ENCODE measurements around the gene PCSK1N. TPM values are rescaled to one million over a fixed set of nuclear protein-coding genes. Genes with fewer than 3 reads are reported as not detected.

Gene PCSK1N
- total RNA-seq, 1 experiment from 2014 or later: 35.2 TPM

DNA sequence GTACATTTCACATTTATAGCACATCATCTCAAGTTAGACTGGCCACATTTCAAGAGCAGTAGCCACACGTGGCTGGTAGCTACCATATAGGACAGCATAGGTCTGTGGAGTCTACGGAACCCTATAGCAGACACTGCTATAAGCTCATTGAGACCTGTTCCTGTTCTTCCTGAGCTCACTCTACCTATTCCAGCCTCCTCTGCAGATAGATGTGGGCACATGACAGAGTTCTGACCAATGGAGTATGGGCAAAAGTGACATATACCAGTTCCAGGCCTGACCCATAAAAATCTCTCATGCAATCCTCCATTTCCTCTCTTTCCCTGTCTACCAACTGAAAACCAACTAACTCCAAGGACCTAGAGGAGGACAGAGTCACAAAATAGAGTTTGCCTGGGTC lies 37.1 kb downstream of the PCSK1N start:
- in situ Hi-C loops (cut with HindIII; ENCODE audit: low pct_unique_long_range_greater_than_20kb, low sequenced_read_pairs): no loop called here
- DNase-seq (ENCODE audit: low read depth, low spot score): no peak

DNA sequence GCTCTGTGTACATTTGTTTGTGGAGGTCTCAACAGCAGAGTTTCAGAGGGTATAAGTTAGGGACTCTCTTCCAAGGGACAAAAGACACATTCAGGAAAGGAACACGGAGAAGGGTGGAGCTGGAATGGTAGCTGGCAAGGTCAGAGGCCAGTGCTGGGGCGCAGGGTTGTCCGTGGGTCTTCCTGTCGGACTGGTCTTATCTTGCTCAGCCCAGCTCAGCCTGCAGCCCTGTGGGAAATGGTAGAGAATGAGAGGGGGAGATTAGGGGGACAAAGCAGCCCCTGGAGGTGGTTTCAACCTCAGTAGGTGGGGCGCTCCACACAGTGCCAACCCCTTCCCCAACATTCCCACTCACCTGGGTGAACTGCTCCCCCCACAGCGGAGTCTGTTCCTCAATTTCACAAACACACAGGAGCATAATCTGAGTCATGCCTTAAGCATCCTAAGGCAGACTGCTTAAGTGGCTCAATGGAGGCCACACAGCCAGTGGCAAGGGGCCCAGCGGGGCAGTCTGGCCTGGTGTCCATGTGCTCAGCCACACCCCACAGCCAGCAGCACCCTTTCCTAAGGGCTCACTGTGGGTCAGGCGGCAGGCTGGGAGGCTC lies 40.4 kb downstream of the PCSK1N start:
- DNase-seq (ENCODE audit: low read depth, low spot score): no peak
- in situ Hi-C loops (cut with HindIII; ENCODE audit: low pct_unique_long_range_greater_than_20kb, low sequenced_read_pairs): no loop called here

GRCh38 chrX:48794340-48794910 lies 41.0 kb downstream of the PCSK1N start:
- no peak for DNase-seq (ENCODE audit: low read depth, low spot score)
- in situ Hi-C loops (cut with HindIII; ENCODE audit: low pct_unique_long_range_greater_than_20kb, low sequenced_read_pairs): no loop called here

DNA sequence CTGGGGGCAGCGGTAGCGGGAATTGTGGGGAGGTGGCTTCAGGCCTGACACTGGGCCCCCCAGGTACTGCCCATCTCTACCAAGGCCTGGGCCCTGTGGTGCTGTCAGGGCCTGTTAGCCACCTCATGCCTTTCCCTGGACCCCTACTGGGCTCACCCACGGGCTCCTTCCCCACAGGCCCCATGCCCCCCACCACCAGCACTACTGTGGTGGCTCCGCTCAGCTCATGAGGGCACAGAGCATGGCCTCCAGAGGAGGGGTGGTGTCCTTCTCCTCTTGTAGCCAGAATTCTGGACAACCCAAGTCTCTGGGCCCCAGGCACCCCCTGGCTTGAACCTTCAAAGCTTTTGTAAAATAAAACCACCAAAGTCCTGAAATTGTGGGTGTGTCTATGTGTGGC lies 41.5 kb downstream of the PCSK1N start:
- in situ Hi-C loops (cut with HindIII; ENCODE audit: low pct_unique_long_range_greater_than_20kb, low sequenced_read_pairs): no loop called here
- DNase-seq (ENCODE audit: low read depth, low spot score): no peak

GRCh38 chrX:48792219-48792618 lies 43.2 kb downstream of the PCSK1N start:
- in situ Hi-C loops (cut with HindIII; ENCODE audit: low pct_unique_long_range_greater_than_20kb, low sequenced_read_pairs): no loop called here
- DNase-seq (ENCODE audit: low read depth, low spot score): no peak

- in situ Hi-C loops (cut with HindIII; ENCODE audit: low pct_unique_long_range_greater_than_20kb, low sequenced_read_pairs): no loop called here
- DNase-seq (ENCODE audit: low read depth, low spot score): no peak
Measured at GRCh38 chrX:48791063-48791820, 44.2 kb downstream of the PCSK1N start.

DNA sequence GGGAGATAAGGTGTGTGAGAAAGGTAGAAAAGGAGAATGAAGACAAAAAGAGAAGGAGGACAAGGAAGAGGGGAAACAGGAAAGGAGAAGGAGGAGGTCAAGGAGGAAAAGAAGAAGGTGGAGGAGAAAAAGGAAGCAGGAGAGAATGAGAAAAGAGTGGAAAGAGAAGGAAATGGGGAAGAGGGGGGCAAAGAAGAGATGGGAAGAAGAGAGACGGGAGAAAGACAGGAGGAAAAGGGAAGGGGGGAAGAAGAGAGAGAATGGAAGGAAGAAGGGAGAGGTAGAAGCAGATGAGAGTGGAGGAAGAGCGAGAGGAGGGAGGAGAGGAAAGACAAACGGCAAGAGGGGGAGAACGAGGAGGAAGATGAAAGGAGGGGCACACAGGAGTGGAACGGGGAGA lies 44.9 kb downstream of the PCSK1N start:
- no peak for DNase-seq (ENCODE audit: low read depth, low spot score)
- in situ Hi-C loops (cut with HindIII; ENCODE audit: low pct_unique_long_range_greater_than_20kb, low sequenced_read_pairs): no loop called here

DNA sequence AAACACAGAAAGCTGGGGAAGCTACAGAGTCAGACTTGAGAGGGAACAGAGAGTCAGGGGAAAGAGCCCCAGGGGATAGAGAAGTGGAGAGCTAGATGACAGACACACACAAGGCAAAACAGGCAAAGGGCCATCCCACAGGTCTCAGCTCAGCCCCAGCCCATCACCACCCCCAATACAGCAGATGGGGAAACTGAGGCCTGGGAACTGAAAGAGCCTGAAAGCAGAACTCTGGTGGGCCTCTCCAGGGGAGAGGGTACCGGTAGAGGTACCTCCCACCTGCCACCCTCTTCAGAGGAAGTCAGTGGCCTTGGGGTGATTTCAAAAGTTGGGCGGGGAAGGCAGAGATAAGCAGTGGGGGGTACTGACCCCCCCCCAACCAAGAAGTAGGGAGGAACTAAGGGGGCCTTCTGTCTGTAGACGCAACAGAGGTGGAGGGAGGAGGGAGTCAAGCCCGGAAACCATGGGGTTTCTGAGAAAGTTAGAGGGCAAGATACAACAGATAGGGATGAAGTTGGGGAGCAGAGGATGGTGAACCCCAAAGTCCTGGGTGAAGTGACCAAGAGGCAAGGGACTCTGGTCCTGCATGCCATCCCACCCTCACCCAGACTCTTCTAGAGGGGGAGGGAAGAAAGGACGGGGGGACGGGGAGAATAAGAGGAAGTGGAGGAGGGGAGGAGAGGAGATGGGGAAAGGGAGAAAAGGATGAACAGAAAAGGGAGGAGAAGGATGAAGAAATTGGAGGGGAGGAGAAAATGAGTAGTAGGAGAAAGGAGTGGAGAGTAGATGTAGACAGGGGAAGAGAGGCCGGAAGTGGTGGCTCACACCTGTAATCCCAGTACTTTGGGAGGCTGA lies 45.8 kb downstream of the PCSK1N start:
- no peak for DNase-seq (ENCODE audit: low read depth, low spot score)
- in situ Hi-C loops (cut with HindIII; ENCODE audit: low pct_unique_long_range_greater_than_20kb, low sequenced_read_pairs): no loop called here

DNA sequence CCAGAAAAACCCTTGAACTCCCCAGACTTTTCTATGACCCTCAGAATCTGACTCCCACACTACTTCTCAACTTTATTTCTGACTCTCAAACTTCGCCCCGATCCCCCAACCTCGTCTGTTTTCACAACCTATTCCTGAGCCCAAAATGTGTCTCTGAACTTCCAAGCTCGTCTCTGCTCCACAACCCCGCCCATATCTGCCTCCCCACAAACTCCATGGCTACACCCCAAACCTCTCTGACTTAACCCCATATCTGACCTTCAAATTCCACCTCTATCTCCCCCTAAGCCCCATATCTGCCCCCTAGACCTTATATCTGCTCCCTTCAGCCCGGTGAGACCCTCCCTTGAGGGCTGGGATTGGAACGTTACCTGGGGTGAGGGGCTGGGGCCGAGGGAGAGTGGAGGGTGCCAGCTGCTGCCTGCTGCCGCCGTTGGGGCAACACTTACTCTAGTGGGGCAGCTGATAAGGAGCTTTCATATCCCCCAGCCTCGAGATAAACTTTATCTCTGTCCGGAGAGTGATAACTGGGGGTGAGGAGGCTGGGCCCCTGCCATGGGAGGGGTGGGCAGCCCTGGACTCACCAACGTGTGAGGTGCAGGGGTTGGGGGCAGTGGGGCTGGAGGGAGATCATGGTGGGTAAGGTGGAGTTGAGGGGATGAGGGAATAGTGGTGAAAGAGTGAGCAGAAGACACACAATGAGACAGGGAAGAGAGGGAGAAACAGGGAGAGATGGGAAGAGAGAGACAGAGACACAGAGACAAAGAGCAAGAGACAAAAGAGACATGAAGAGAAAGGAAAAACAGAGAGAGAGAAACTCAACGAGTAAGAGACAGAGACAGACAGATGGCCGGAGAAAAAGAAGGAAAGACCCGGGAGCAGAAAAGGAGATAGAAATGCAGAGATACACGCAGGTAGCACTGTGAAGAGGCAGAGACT lies 47.6 kb downstream of the PCSK1N start:
- in situ Hi-C loops (cut with HindIII; ENCODE audit: low pct_unique_long_range_greater_than_20kb, low sequenced_read_pairs): no loop called here
- DNase-seq (ENCODE audit: low read depth, low spot score): no peak

- DNase-seq (ENCODE audit: low read depth, low spot score): no peak
- in situ Hi-C loops (cut with HindIII; ENCODE audit: low pct_unique_long_range_greater_than_20kb, low sequenced_read_pairs): no loop called here
Measured at GRCh38 chrX:48786825-48787504, 48.4 kb downstream of the PCSK1N start.

GRCh38 chrX:48786341-48786800 lies 49.0 kb downstream of the PCSK1N start, which contains the start of gene GATA1:
Gene GATA1 (plus strand): TSS chrX:48786590. CDS start chrX:48791110, 4,520 bp downstream.
- in situ Hi-C loops (cut with HindIII; ENCODE audit: low pct_unique_long_range_greater_than_20kb, low sequenced_read_pairs): no loop called here
- DNase-seq (ENCODE audit: low read depth, low spot score): no peak

DNA sequence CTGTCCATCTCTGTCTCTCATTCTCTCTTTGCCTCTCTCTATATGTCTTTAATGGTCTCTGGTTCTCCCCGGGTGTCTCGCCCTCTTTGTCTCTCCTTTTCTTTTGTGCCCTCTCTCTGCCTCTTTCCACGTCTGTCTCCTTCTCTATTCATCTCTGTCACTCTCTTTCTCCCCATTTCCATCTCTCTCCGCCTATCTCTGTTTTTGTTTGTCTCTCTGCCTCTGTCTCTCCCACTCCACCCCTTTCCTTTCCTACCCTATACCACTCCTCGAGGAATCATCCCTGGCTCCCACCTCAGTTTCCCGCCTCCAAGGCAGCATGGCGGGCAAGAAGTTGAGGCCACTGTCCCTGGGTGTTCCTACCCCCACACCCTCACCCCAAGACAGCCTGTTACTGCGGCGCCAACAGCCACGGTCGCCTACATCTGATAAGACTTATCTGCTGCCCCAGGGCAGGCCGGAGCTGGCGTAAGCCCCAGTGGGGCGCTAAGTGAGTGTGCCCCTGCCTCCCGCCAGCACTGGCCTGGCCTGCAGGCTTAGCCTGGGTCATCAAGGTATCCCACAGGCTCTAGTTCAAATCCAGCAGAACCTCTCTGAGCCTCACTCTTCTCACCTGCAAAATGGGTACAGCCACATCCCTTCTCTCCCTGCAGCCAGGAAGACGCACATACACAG lies 49.7 kb downstream of the PCSK1N start:
- in situ Hi-C loops (cut with HindIII; ENCODE audit: low pct_unique_long_range_greater_than_20kb, low sequenced_read_pairs): no loop called here
- DNase-seq (ENCODE audit: low read depth, low spot score): no peak

- no peak for DNase-seq (ENCODE audit: low read depth, low spot score)
- in situ Hi-C loops (cut with HindIII; ENCODE audit: low pct_unique_long_range_greater_than_20kb, low sequenced_read_pairs): no loop called here
Measured at GRCh38 chrX:48785186-48785539, 50.2 kb downstream of the PCSK1N start.

- DNase-seq (ENCODE audit: low read depth, low spot score): no peak
- in situ Hi-C loops (cut with HindIII; ENCODE audit: low pct_unique_long_range_greater_than_20kb, low sequenced_read_pairs): no loop called here
Measured at GRCh38 chrX:48784726-48785125, 50.7 kb downstream of the PCSK1N start.

DNA sequence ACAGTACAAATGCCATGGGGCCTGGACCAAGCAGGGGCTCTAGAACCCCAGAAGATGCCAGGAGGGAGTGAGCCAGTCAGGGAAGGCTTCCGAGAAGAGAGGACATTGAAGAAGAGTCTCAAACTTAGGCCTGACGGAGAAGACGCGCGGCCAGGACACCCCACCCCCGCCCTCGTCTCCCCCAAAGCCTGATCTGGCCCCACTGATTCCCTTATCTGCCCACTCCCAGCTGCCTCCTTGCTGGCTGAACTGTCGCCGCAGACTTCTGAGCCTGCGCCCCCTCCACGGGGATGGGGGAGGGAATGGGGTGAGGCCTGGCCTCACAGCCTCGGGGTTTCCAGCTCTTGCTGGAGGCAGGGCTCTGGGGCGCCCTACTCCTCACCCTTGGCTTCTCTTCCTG lies 52.6 kb downstream of the PCSK1N start:
- in situ Hi-C loops (cut with HindIII; ENCODE audit: low pct_unique_long_range_greater_than_20kb, low sequenced_read_pairs): no loop called here
- DNase-seq (ENCODE audit: low read depth, low spot score): no peak

DNA sequence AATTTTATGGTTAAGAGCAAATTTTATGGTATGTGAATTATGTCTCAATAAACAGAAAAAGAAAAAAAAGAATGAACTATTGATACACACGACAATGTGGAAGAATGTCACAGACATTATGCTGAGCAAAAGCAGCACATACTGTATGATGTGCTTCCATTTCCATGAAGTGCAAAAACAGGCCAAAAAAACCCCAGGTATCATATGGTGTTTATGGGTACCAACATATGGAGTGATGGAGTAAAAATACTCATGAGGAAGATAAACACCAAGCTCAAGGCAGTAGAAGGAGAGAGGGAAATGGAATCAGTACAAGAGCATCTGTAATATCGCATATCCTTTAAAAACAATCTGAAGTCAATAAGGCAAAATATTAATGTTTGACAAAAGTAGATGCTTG lies 53.2 kb downstream of the PCSK1N start:
- no peak for DNase-seq (ENCODE audit: low read depth, low spot score)
- in situ Hi-C loops (cut with HindIII; ENCODE audit: low pct_unique_long_range_greater_than_20kb, low sequenced_read_pairs): no loop called here
